Kidney (tissue), 14 donors: ENCODE data around the gene FAR2. TPM values are rescaled to one million over a fixed set of nuclear protein-coding genes. Genes with fewer than 3 reads are reported as not detected.

ENCODE experiments used
- DNase-seq, 5 donors: peaks; one replicate each; pipeline ENCODE4 v3.0.0-alpha.2; 2013 to 2020
- FAIRE-seq: peaks from 2 replicates; lab custom pipeline; 2012; peaks lifted over from hg19 to GRCh38; lab: Jason Lieb, UNC
- H3K27ac ChIP-seq, 2 donors: one replicate each; pipeline ENCODE4 v1.7.0; 2013; ENCODE audit warnings: low read depth in 2 of 2, low read length in 2 of 2, inconsistent platforms in 1 of 2
- H3K27me3 ChIP-seq: one replicate; pipeline ENCODE4 v1.7.1; 2013; ENCODE audit warnings: low read length, inconsistent platforms; ENCODE audit not compliant: control insufficient read depth, insufficient read depth
- H3K36me3 ChIP-seq, 3 donors: one replicate each; pipeline versions ENCODE4 v1.7.0 to v1.7.1; 2013; ENCODE audit warnings: low read length in 3 of 3, control low read depth in 1 of 3, inconsistent platforms in 1 of 3; ENCODE audit not compliant: insufficient read depth in 3 of 3, control insufficient read depth in 2 of 3
- H3K4me1 ChIP-seq, 3 donors: one replicate each; pipeline versions ENCODE4 v1.7.0 to v1.7.1; 2013; ENCODE audit warnings: low read length in 3 of 3, inconsistent platforms in 1 of 3, low read depth in 1 of 3; ENCODE audit not compliant: control insufficient read depth in 2 of 3, insufficient read depth in 2 of 3
- H3K4me3 ChIP-seq, 3 donors: one replicate each; pipeline versions ENCODE4 v1.7.0 to v1.8.1; 2013; ENCODE audit warnings: low read length in 3 of 3, control low read depth in 1 of 3, inconsistent platforms in 1 of 3
- H3K9ac ChIP-seq, 3 donors: one replicate each; pipeline versions ENCODE4 v1.7.0 to v1.7.1; 2013; ENCODE audit warnings: low read length in 3 of 3, control low read depth in 1 of 3, inconsistent platforms in 1 of 3
- H3K9me3 ChIP-seq, 3 donors: one replicate each; pipeline versions ENCODE4 v1.7.0 to v1.7.1; 2013; ENCODE audit warnings: low read length in 3 of 3, control low read depth in 1 of 3, inconsistent platforms in 1 of 3; ENCODE audit not compliant: control insufficient read depth in 2 of 3, insufficient read depth in 1 of 3
- CTCF ChIP-seq: IDR thresholded peaks from 3 replicates; pipeline ENCODE4 v1.5.1; 2012; ENCODE audit warnings: mild to moderate bottlenecking, moderate library complexity, borderline replicate concordance; ENCODE audit not compliant: insufficient read depth; ENCODE audit errors: extremely low read depth
- intact Hi-C: fragments of 100-400 bp; cut with DNase I; formaldehyde crosslinking; loops from one replicate; pipeline ENCODE4 v1.11.1; 2022
- polyA plus RNA-seq: library from polyadenylated mRNA; stranded (reverse); fragments of 350-450 nt; fragmentation: Illumina TruSeq; extraction: RNeasy Lipid Tissue Mini Kit (QIAGEN cat#74804); gene quantifications from one replicate; pipeline ENCODE4 v1.2.3, GENCODE V29; 2014; ENCODE audit warnings: low read depth, low replicate concordance; ENCODE audit not compliant: insufficient read depth
- total RNA-seq: library from RNA; stranded (reverse); fragmentation: NEBNext Ultra II Directional; extraction: Animal tissue kit (Norgen Biotek cat#: 25700); gene quantifications from one replicate; pipeline ENCODE4 v1.2.1, GENCODE V29; 2021
- donor health status: control.
- donor health status: control.
- donor health status: control.
- donor health status: control.
- donor health status: control.
- donor health status: DM: yes; HTN: yes; CAD: no.
- donor health status: Normal renal cell carcinoma (clear cell type).

The FAR2 gene
- total and polyA plus RNA-seq, 2 donors from 2014 or later, result 3.1 to 11.5 TPM

- Histone ChIP-seq H3K4me1 (no peaks in the 10 kb centered on the region), H3K36me3 (no peaks in the 10 kb centered on the region), H3K27ac (no peak overlapping the region), H3K27me3 (no peaks in the 10 kb centered on the region), H3K9ac (no peak overlapping the region), H3K4me3 (no peak overlapping the region), H3K9me3 (no peaks in the 10 kb centered on the region)
- intact Hi-C loops, result no loop called here
- no peak for DNase-seq
- TF ChIP-seq CTCF, result no peak
- no peak for FAIRE-seq
These were observed 86.0 kb downstream of the FAR2 start for GRCh38 chr12:29234965-29235626.

- Histone ChIP-seq H3K9me3 (no peaks in the 10 kb centered on the region), H3K27me3 (no peaks in the 10 kb centered on the region), H3K27ac (no peak overlapping the region), H3K36me3 (no peaks in the 10 kb centered on the region), H3K4me3 (no peak overlapping the region), H3K9ac (no peak overlapping the region), H3K4me1 (no peaks in the 10 kb centered on the region)
- no peak for FAIRE-seq
- no peak for DNase-seq
- no peak for TF ChIP-seq CTCF
- intact Hi-C loops, result no loop called here
These were observed 89.8 kb downstream of the FAR2 start for GRCh38 chr12:29238822-29239291.

GRCh38 chr12:29239336-29239735 is 90.3 kb downstream of the FAR2 start:
- H3K27ac ChIP-seq, result no peak overlapping the region
- H3K4me3 ChIP-seq, result no peak overlapping the region
- no peaks in the 10 kb centered on the region for H3K27me3 ChIP-seq
- TF ChIP-seq CTCF, result no peak
- H3K9me3 ChIP-seq, result no peaks in the 10 kb centered on the region
- DNase-seq (no peak), FAIRE-seq (no peak)
- intact Hi-C loops, result no loop called here
- H3K4me1 ChIP-seq, result no peaks in the 10 kb centered on the region
- H3K36me3 ChIP-seq, result no peaks in the 10 kb centered on the region
- no peak overlapping the region for H3K9ac ChIP-seq

GRCh38 chr12:29240441-29240840 is 91.4 kb downstream of the FAR2 start:
- FAIRE-seq (no peak), DNase-seq (peak in 2 of 5 donors; percentile 39 to 49)
- intact Hi-C loops, result no loop called here
- Histone ChIP-seq H3K4me3 (no peak overlapping the region), H3K4me1 (no peaks in the 10 kb centered on the region), H3K9me3 (no peaks in the 10 kb centered on the region), H3K27me3 (no peaks in the 10 kb centered on the region), H3K9ac (no peak overlapping the region), H3K36me3 (no peaks in the 10 kb centered on the region), H3K27ac (no peak overlapping the region)
- no peak for TF ChIP-seq CTCF
